Trophoblast cell (in vitro differentiated cells and primary cell): ENCODE results near the gene OTUD7B.
A peak's percentile ranks its signal among the peaks of the same experiment; 100 is the strongest.

Experiments used
- DNase-seq, 2 donors: peaks; one replicate each; pipeline ENCODE4 v3.0.0-alpha.2; 2016
- H2AFZ ChIP-seq: 2 replicates; pipeline ENCODE4 v1.6.1; 2013; ENCODE audit warnings: low read length, moderate library complexity, mild to moderate bottlenecking; ENCODE audit not compliant: insufficient read depth, poor library complexity
- H2AK5ac ChIP-seq: 2 replicates; pipeline ENCODE4 v1.6.1; 2013; ENCODE audit warnings: mild to moderate bottlenecking, low read length
- H2BK120ac ChIP-seq: 2 replicates; pipeline ENCODE4 v1.6.1; 2013; ENCODE audit warnings: low read length, mild to moderate bottlenecking, moderate library complexity; ENCODE audit not compliant: insufficient read depth, poor library complexity
- H2BK12ac ChIP-seq: 2 replicates; pipeline ENCODE4 v1.6.1; 2013; ENCODE audit warnings: mild to moderate bottlenecking, low read length, moderate library complexity
- H2BK5ac ChIP-seq: 2 replicates; pipeline ENCODE4 v1.6.1; 2013; ENCODE audit warnings: low read length, low read depth, moderate library complexity, mild to moderate bottlenecking; ENCODE audit not compliant: poor library complexity
- H3K14ac ChIP-seq: 2 replicates; pipeline ENCODE4 v1.6.1; 2013; ENCODE audit warnings: mild to moderate bottlenecking, low read length
- H3K18ac ChIP-seq: 2 replicates; pipeline ENCODE4 v1.6.1; 2013; ENCODE audit warnings: mild to moderate bottlenecking, low read length
- H3K23ac ChIP-seq: 2 replicates; pipeline ENCODE4 v1.6.1; 2013; ENCODE audit warnings: low read length
- H3K27ac ChIP-seq: 2 replicates; pipeline ENCODE4 v1.5.1; 2013; ENCODE audit warnings: low read depth, mild to moderate bottlenecking, inconsistent platforms, low read length, moderate library complexity
- H3K27me3 ChIP-seq: 2 replicates; pipeline ENCODE4 v1.6.1; 2013; ENCODE audit warnings: inconsistent platforms, mild to moderate bottlenecking, low read length, moderate library complexity; ENCODE audit not compliant: insufficient read depth
- H3K36me3 ChIP-seq, 2 experiments: 1 replicate in 1 of 2; 2 replicates in 1 of 2; pipeline ENCODE4 v1.6.1; 2013; ENCODE audit warnings: low read length in 2 of 2, mild to moderate bottlenecking in 2 of 2, moderate library complexity in 1 of 2; ENCODE audit not compliant: insufficient read depth in 2 of 2, control insufficient read depth in 1 of 2
- H3K4ac ChIP-seq: 2 replicates; pipeline ENCODE4 v1.6.1; 2013; ENCODE audit warnings: low read depth, mild to moderate bottlenecking, low read length, moderate library complexity
- H3K4me1 ChIP-seq, 2 experiments: 1 replicate in 1 of 2; 2 replicates in 1 of 2; pipeline ENCODE4 v1.6.1; 2013; ENCODE audit warnings: low read length in 2 of 2, mild to moderate bottlenecking in 2 of 2, moderate library complexity in 1 of 2; ENCODE audit not compliant: insufficient read depth in 2 of 2, control insufficient read depth in 1 of 2
- H3K4me2 ChIP-seq: 2 replicates; pipeline ENCODE4 v1.6.1; 2013; ENCODE audit warnings: inconsistent platforms, mild to moderate bottlenecking, low read length, moderate library complexity
- H3K4me3 ChIP-seq: 2 replicates; pipeline ENCODE4 v1.5.1; 2013; ENCODE audit warnings: mild to moderate bottlenecking, low read depth, low read length, inconsistent platforms
- H3K79me1 ChIP-seq: one replicate; pipeline ENCODE4 v1.6.1; 2013; ENCODE audit warnings: low read length
- H3K79me2 ChIP-seq: 2 replicates; pipeline ENCODE4 v1.6.1; 2013; ENCODE audit warnings: low read length, mild to moderate bottlenecking; ENCODE audit not compliant: control insufficient read depth, insufficient read depth, poor library complexity
- H3K9ac ChIP-seq: 2 replicates; pipeline ENCODE4 v1.6.1; 2013; ENCODE audit warnings: mild to moderate bottlenecking, low read length
- H3K9me3 ChIP-seq: 2 replicates; pipeline ENCODE4 v1.6.1; 2013; ENCODE audit warnings: low read depth, mild to moderate bottlenecking, control low read depth, inconsistent platforms, low read length; ENCODE audit not compliant: insufficient read depth
- H4K12ac ChIP-seq: 2 replicates; pipeline ENCODE4 v1.6.1; 2013; ENCODE audit warnings: low read depth, mild to moderate bottlenecking, low read length, moderate library complexity
- H4K8ac ChIP-seq: 2 replicates; pipeline ENCODE4 v1.6.1; 2013; ENCODE audit warnings: low read depth, mild to moderate bottlenecking, low read length, moderate library complexity
- H4K91ac ChIP-seq: one replicate; pipeline ENCODE4 v1.6.1; 2013; ENCODE audit warnings: low read depth, mild to moderate bottlenecking, low read length, moderate library complexity
- WGBS: extraction: QIAGEN DNeasy Blood & Tissue Kit; methylation state at CpG from one replicate; pipeline ENCODE4 v1.1.7; 2013; ENCODE audit warnings: missing lambda C conversion rate; ENCODE audit not compliant: insufficient read length, insufficient coverage; ENCODE audit errors: extremely low coverage; 5-methylcytosine and 5-hydroxymethylcytosine counted together

OTUD7B gene

DNA sequence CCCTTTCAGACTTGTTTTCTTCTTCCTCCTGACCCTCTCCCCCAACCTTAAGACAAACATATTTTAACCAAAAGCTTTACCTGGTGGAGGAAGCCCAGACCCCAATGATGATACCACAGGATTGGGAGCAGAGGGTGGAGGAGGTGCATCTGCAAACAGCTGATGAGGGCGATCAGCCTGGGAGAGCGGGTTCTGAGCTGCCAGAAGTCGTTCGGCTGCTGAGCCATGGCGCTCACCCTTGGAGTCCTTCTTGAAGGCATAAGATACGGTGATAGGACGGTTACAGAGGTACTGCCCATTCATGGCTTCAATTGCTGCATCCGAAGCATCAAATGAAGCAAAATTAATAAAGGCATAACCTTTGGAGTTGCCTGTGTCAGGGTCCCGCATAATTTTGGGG is 84.2 kb downstream of the OTUD7B start:
- no peak overlapping the region for H3K27ac ChIP-seq
- H3K79me2 ChIP-seq = peaks cover 8% of the 10 kb centered on the region
- no peak overlapping the region for H4K8ac ChIP-seq
- DNase-seq = no peak
- H2AK5ac ChIP-seq = no peak overlapping the region
- H3K9ac ChIP-seq = no peak overlapping the region
- no peak overlapping the region for H3K23ac ChIP-seq
- no peaks in the 10 kb centered on the region for H3K9me3 ChIP-seq
- no peak overlapping the region for H3K14ac ChIP-seq
- peaks cover 7 to 10% of the 10 kb centered on the region in 2 experiments for H3K4me1 ChIP-seq
- no peak overlapping the region for H2BK120ac ChIP-seq
- no peak overlapping the region for H3K4me2 ChIP-seq
- no peak overlapping the region for H3K4me3 ChIP-seq
- no peak overlapping the region for H2AFZ ChIP-seq
- peaks cover 30 to 57% of the 10 kb centered on the region in 2 experiments for H3K36me3 ChIP-seq
- no peak overlapping the region for H3K18ac ChIP-seq
- WGBS = no CpG with 5 or more reads among the region's 9 CpGs
- H4K12ac ChIP-seq = no peak overlapping the region
- peaks cover 11% of the 10 kb centered on the region for H3K79me1 ChIP-seq
- H2BK5ac ChIP-seq = no peak overlapping the region
- no peak overlapping the region for H4K91ac ChIP-seq
- no peak overlapping the region for H2BK12ac ChIP-seq
- H3K27me3 ChIP-seq = no peaks in the 10 kb centered on the region
- H3K4ac ChIP-seq = peak overlapping the region; percentile 1

DNA sequence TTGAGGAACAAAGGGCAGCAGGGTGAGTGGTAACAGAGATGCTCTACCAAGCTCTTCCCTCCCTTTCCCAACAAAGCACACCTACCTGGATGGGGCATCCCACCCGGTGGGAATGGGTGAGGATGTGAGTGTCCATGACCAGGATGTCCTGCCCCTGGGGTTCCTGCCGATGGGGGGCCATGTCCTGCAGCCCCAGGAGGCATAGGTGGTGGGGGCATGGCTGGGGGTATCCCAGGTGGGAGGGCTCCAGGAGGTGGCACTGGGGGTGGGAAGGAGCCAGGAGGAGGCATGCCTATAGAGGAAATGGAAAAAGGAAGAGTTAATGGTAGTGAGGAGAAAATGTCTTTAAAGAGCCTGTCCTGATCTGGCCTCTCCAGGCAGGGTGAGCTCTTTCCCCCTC is 84.8 kb downstream of the OTUD7B start:
- H3K23ac ChIP-seq = no peak overlapping the region
- H3K4me2 ChIP-seq = no peak overlapping the region
- no peak overlapping the region for H2AFZ ChIP-seq
- no peak overlapping the region for H4K91ac ChIP-seq
- no peak overlapping the region for H3K18ac ChIP-seq
- H3K27ac ChIP-seq = no peak overlapping the region
- no peak overlapping the region for H2BK120ac ChIP-seq
- no peak overlapping the region for H3K4me3 ChIP-seq
- H3K4ac ChIP-seq = peak overlapping the region; percentile 1
- no peak overlapping the region for H2BK12ac ChIP-seq
- DNase-seq = no peak
- H2BK5ac ChIP-seq = no peak overlapping the region
- no peak overlapping the region for H4K12ac ChIP-seq
- no peaks in the 10 kb centered on the region for H3K27me3 ChIP-seq
- H3K14ac ChIP-seq = no peak overlapping the region
- no peaks in the 10 kb centered on the region for H3K9me3 ChIP-seq
- H4K8ac ChIP-seq = no peak overlapping the region
- peaks cover 11% of the 10 kb centered on the region for H3K79me1 ChIP-seq
- H3K4me1 ChIP-seq = peaks cover 7 to 10% of the 10 kb centered on the region in 2 experiments
- no peak overlapping the region for H2AK5ac ChIP-seq
- no CpG with 5 or more reads among the region's 2 CpGs for WGBS
- H3K9ac ChIP-seq = no peak overlapping the region
- H3K79me2 ChIP-seq = peaks cover 8% of the 10 kb centered on the region
- H3K36me3 ChIP-seq = peaks cover 27 to 52% of the 10 kb centered on the region in 2 experiments

DNA sequence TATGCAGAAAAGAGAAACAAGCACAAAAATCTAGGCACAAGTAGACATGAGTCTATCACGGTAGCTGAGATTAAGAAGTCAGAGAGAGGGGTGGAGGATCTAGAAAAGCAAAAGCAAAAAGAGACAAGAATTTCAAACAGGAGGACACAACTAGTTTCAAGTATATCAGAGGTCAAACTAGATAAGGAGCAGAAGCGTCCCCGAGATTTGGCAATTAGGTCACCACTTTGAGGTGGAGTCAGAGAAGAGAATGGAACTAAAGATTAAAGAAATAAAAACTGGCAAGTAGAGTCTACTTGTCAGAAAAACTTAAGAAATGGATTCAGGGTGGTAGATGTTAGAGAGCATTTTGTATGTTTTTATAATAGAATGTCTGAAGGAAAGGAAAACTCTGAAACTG is 85.2 kb downstream of the OTUD7B start:
- no CpG with 5 or more reads among the region's 3 CpGs for WGBS
- Histone ChIP-seq H2BK120ac (no peak overlapping the region), H3K4me2 (no peak overlapping the region), H3K4ac (no peak overlapping the region), H3K14ac (no peak overlapping the region), H3K79me1 (peaks cover 11% of the 10 kb centered on the region), H3K4me3 (no peak overlapping the region), H4K12ac (no peak overlapping the region), H2BK12ac (no peak overlapping the region), H3K9me3 (no peaks in the 10 kb centered on the region), H3K79me2 (peaks cover 8% of the 10 kb centered on the region), H3K27me3 (no peaks in the 10 kb centered on the region), H4K8ac (no peak overlapping the region), H2AK5ac (no peak overlapping the region), H3K27ac (no peak overlapping the region), H4K91ac (no peak overlapping the region), H2AFZ (no peak overlapping the region), H3K9ac (no peak overlapping the region), H3K18ac (no peak overlapping the region), H3K23ac (no peak overlapping the region), H2BK5ac (no peak overlapping the region), H3K4me1 (peaks cover 7 to 10% of the 10 kb centered on the region in 2 experiments), H3K36me3 (peaks cover 27 to 50% of the 10 kb centered on the region in 2 experiments)
- DNase-seq = no peak

DNA sequence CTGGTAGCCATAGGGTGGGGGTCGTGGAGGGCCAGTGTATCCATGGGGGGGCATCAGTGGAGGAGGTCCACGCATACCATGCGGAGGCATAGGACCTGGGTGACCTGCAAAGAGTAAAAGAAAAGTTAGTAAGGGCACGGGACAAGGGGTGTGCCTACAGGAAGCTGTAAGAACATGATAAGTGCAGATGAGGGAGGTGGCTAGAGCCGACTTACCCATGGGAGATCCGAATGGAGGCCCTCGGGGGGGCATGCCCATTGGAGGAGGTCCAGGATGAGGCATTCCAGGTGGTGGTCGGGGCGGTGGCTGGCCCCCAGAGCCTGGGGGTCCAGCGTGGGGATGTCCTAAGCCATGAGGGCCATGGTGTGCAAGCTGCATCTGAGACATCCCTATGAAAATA is 86.9 kb downstream of the OTUD7B start:
- Histone ChIP-seq H3K79me1 (peaks cover 11% of the 10 kb centered on the region), H3K9ac (no peak overlapping the region), H4K91ac (no peak overlapping the region), H2AK5ac (no peak overlapping the region), H4K8ac (no peak overlapping the region), H2BK12ac (no peak overlapping the region), H3K79me2 (peaks cover 8% of the 10 kb centered on the region), H3K27me3 (no peaks in the 10 kb centered on the region), H3K23ac (no peak overlapping the region), H3K9me3 (no peaks in the 10 kb centered on the region), H3K4me2 (no peak overlapping the region), H3K14ac (no peak overlapping the region), H4K12ac (no peak overlapping the region), H3K18ac (no peak overlapping the region), H3K4me3 (no peak overlapping the region), H2AFZ (no peak overlapping the region), H3K4ac (no peak overlapping the region), H2BK120ac (no peak overlapping the region), H3K4me1 (peaks cover 7 to 10% of the 10 kb centered on the region in 2 experiments), H3K27ac (no peak overlapping the region), H3K36me3 (peaks cover 21 to 37% of the 10 kb centered on the region in 2 experiments), H2BK5ac (no peak overlapping the region)
- WGBS = no CpG with 5 or more reads among the region's 10 CpGs
- DNase-seq = no peak
